DOHH2 (cell line): ENCODE data around the gene FOXJ2.

Experiments used
- EZH2phosphoT487 ChIP-seq: fragments of 200-600 bp; sonication (generic); IDR thresholded peaks from 2 replicates; pipeline ENCODE4 v1.6.1; 2017; ENCODE audit warnings: borderline replicate concordance, mild to moderate bottlenecking, antibody characterized with exemption, low read length, moderate library complexity, mixed read lengths
- TF ChIP-seq, protein P1 (sequence below): fragments of 200-600 bp; sonication (generic); IDR thresholded peaks from one replicate; pipeline ENCODE4 v1.5.1; 2014; ENCODE audit warnings: antibody characterized with exemption, mild to moderate bottlenecking, low read depth, low read length; ENCODE audit not compliant: poor library complexity, severe bottlenecking

DNA sequence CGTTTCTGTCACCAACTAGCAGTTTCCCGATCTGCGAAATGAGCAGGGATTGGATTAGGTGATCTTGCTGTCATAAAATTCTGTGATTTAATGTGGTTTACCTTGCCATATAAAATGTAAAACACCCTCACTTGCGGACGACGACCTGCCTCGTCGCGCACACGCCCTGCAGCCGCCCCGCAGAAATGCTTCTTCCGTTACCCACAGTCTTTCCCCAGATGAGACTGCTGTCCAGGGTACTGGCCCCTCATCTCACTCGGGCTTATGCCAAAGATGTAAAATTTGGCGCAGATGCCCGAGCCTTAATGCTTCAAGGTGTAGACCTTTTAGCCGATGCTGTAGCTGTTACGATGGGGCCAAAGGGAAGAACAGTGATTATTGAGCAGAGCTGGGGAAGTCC lies 17.7 kb upstream of the FOXJ2 start:
- TF ChIP-seq, protein P1, sequence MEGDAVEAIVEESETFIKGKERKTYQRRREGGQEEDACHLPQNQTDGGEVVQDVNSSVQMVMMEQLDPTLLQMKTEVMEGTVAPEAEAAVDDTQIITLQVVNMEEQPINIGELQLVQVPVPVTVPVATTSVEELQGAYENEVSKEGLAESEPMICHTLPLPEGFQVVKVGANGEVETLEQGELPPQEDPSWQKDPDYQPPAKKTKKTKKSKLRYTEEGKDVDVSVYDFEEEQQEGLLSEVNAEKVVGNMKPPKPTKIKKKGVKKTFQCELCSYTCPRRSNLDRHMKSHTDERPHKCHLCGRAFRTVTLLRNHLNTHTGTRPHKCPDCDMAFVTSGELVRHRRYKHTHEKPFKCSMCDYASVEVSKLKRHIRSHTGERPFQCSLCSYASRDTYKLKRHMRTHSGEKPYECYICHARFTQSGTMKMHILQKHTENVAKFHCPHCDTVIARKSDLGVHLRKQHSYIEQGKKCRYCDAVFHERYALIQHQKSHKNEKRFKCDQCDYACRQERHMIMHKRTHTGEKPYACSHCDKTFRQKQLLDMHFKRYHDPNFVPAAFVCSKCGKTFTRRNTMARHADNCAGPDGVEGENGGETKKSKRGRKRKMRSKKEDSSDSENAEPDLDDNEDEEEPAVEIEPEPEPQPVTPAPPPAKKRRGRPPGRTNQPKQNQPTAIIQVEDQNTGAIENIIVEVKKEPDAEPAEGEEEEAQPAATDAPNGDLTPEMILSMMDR, result no peak
- no peak for TF ChIP-seq EZH2phosphoT487
